GM12875 (cell line): Measurements from ENCODE around the gene PRKD1.

Experiments used
- H3K4me3 ChIP-seq: one replicate; pipeline ENCODE4 v1.5.1; 2011; ENCODE audit warnings: low read depth, low read length, control low read depth
- TF ChIP-seq, protein P1 (sequence below): IDR thresholded peaks from 2 replicates; pipeline ENCODE4 v1.5.1; 2011; ENCODE audit warnings: low read depth, mild to moderate bottlenecking, control low read depth, inconsistent platforms, low read length, moderate library complexity, borderline replicate concordance; ENCODE audit not compliant: insufficient read depth

The PRKD1 gene

DNA sequence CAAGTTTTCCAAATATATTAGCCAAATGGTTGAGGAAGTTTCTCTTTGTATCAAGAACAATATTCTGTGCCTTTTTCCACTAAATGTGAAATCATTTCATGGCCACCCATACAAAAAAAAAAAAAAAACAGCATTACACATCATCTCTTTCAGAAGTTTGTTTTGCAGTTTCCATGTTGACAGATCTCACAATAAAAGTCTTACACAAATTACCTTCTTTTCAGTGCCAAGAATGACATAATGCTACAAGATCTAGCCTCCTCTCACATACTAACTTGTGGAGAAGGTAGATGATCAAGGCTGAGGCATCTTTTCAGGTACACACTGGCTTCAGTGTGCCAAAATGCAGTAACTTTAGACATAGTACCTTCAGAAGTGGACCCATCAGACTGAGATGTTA, 35.3 kb downstream of the PRKD1 start:
- TF ChIP-seq, protein P1, sequence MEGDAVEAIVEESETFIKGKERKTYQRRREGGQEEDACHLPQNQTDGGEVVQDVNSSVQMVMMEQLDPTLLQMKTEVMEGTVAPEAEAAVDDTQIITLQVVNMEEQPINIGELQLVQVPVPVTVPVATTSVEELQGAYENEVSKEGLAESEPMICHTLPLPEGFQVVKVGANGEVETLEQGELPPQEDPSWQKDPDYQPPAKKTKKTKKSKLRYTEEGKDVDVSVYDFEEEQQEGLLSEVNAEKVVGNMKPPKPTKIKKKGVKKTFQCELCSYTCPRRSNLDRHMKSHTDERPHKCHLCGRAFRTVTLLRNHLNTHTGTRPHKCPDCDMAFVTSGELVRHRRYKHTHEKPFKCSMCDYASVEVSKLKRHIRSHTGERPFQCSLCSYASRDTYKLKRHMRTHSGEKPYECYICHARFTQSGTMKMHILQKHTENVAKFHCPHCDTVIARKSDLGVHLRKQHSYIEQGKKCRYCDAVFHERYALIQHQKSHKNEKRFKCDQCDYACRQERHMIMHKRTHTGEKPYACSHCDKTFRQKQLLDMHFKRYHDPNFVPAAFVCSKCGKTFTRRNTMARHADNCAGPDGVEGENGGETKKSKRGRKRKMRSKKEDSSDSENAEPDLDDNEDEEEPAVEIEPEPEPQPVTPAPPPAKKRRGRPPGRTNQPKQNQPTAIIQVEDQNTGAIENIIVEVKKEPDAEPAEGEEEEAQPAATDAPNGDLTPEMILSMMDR: no peak
- no peak overlapping the region for H3K4me3 ChIP-seq

DNA sequence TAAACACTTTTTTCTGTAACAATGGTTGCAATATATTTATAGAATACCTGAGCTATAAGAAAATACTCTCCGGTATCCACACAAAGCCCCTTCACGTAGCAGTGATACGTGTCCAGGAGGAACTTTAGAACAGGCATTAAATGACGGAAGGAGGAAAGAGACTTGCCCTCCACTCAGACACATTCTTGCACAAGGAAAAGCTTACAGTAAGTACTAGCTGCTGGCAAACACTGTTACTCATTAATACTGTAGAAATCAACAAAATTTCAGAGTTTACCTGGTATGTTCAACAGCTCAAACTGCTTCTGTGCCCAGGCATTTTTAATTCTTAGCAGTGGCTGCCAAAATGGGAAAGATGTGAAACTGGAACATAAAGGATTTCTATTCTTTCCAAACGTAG, 41.7 kb downstream of the PRKD1 start:
- no peak overlapping the region for H3K4me3 ChIP-seq
- TF ChIP-seq, protein P1: no peak

DNA sequence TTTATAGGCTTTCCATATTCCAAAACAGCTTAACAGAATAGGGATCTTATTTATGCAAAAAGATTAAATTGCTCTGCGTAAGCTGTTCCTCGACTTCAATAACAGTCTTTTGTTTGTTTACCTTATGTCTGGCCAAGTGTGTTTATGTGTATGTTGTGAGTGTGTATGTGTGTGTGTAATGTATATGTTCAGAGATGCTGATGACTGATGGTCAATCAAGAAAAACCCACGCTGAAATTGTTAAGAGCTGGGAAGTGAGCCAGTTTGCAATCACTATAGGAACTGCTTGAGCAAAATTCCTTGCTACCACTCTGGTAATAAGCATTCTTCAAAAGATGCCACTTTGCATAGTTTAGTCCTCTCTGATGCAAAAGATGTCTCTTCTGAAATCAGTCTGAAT, 59.6 kb downstream of the PRKD1 start:
- TF ChIP-seq, protein P1: no peak
- no peak overlapping the region for H3K4me3 ChIP-seq

DNA sequence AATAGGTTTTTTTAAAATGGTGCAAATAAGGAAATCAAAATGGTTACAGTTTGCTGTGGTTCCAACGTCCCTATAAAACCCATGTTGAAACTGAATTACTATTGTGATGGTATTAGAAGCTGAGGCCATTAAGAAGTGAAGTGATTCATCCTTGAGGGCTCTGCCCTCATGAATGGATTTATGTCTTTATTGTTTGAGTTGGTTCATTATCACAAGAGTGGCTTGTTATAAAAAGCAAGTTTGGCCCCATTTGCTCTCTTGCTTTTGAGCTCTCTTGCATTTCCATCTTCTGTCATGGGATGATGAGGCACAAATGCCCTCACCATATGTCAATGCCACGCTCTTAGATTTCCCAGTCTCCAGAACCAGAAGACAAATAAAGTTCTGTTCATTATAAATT, 62.3 kb downstream of the PRKD1 start:
- TF ChIP-seq, protein P1: no peak
- no peak overlapping the region for H3K4me3 ChIP-seq

DNA sequence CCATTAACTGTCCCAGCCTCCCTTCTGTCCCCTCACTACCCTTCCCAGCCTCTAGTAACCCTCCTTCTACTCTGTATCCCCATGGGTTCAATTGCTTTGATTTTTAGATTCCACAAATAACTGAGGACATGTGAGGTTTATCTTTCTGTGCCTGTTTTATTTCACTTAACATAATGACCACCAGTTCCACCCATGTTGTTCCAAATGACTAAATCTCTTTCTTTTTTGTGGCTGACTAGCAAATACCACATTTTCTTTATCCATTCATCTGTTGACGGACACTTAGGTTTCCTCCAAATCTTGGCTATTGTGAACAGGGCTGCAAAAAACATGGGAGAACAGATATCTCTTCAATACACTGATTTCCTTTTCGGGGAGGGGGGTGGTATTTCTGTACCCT, 65.7 kb downstream of the PRKD1 start:
- no peak overlapping the region for H3K4me3 ChIP-seq
- TF ChIP-seq, protein P1: no peak

DNA sequence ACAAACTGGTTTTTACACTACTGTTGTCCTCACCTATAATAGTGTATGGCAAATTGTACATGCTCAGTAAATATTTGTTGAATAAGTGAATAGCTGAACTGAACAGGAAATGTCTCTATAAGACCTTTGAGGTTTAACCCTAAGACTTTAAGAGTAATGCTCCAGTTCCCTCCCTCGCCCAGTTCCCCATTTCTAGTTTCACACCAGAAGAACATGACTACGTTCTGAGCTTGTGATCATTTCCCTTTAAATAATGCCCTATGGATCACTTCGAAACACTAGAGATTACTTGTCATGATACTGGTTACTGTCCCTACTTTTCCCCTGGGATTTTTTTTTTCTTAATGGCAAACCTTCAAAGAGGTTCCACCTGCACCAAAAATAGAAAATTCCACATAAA, 69.3 kb downstream of the PRKD1 start:
- TF ChIP-seq, protein P1: no peak
- no peak overlapping the region for H3K4me3 ChIP-seq

DNA sequence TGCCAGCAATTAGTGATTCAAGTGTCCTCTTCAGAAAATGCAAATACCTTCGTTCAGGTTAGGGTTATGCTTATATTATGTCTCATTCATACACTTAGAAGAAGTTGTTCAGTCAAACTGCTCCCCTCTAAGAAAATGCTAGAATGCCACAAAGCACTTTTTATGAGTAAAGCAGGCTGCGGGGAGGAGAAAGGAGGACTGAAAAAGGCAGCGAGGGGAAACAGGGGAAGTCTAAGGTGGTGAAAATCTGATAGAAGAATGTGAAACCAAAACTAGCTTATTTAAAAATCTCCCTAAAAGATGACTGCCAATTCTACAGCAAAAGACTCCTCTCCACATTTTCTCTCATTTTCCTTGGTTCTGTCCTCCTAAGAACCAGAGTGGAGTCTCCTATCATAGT, 70.1 kb downstream of the PRKD1 start:
- TF ChIP-seq, protein P1: no peak
- no peak overlapping the region for H3K4me3 ChIP-seq
